Neural progenitor cell (in vitro differentiated cells): ENCODE results near the gene MRM3.

Experiments
- EZH2 ChIP-seq: fragments of 200-600 bp; sonication (generic); IDR thresholded peaks from 2 replicates; pipeline ENCODE4 v1.6.1; 2017; ENCODE audit warnings: antibody characterized with exemption, mild to moderate bottlenecking, moderate library complexity
- EZH2phosphoT487 ChIP-seq: fragments of 200-600 bp; sonication (generic); IDR thresholded peaks from 2 replicates; pipeline ENCODE4 v1.6.1; 2017; ENCODE audit warnings: antibody characterized with exemption
- TF ChIP-seq, protein P1 (sequence below): fragments of 200-600 bp; sonication (generic); IDR thresholded peaks from 2 replicates; pipeline ENCODE4 v1.5.1; 2017; ENCODE audit warnings: antibody characterized with exemption, mild to moderate bottlenecking

DNA sequence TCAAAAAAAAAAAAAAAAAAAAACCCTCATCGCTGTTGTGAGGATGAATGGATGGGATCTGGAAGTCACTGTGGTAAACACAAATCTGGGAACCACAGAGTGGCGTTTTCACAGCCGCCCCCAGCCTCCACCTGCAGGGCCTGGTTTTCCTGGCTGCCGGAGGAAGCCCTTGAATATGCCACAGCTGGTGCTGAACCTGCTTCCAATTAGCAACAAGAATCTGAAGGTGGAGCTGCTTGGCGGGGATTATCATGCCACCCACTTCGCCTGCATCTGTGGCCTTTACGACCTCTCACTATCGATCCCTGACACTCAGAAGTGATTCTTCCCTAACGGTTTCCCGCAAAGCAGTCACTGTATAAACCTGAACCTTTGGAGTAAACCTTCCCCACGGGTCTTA is 16.1 kb downstream of the MRM3 start:
- TF ChIP-seq, protein P1, sequence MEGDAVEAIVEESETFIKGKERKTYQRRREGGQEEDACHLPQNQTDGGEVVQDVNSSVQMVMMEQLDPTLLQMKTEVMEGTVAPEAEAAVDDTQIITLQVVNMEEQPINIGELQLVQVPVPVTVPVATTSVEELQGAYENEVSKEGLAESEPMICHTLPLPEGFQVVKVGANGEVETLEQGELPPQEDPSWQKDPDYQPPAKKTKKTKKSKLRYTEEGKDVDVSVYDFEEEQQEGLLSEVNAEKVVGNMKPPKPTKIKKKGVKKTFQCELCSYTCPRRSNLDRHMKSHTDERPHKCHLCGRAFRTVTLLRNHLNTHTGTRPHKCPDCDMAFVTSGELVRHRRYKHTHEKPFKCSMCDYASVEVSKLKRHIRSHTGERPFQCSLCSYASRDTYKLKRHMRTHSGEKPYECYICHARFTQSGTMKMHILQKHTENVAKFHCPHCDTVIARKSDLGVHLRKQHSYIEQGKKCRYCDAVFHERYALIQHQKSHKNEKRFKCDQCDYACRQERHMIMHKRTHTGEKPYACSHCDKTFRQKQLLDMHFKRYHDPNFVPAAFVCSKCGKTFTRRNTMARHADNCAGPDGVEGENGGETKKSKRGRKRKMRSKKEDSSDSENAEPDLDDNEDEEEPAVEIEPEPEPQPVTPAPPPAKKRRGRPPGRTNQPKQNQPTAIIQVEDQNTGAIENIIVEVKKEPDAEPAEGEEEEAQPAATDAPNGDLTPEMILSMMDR: no peak
- no peak for TF ChIP-seq EZH2phosphoT487
- no peak for TF ChIP-seq EZH2
